ENCODE results near the gene PHKA2. TPM values are rescaled to one million over a fixed set of nuclear protein-coding genes. Genes with fewer than 3 reads are reported as not detected.
A peak's percentile ranks its signal among the peaks of the same experiment; 100 is the strongest.

The PHKA2 gene
- total RNA-seq, 1 donor from 2014 or later: 41.2 TPM

- H3K27ac ChIP-seq (replicated peaks): no peak overlapping the region
- no peak overlapping the region for H3K4me3 ChIP-seq
- no peak for DNase-seq
- H3K4me1 ChIP-seq: peaks cover 12% of the 10 kb centered on the region
- intact Hi-C loops (cut with micrococcal nuclease): no loop called here
- H3K27me3 ChIP-seq (ENCODE audit: low read depth): no peaks in the 10 kb centered on the region
- H3K9me3 ChIP-seq (replicated peaks): no peaks in the 10 kb centered on the region
- no peaks in the 10 kb centered on the region for H3K36me3 ChIP-seq
- no peak for TF ChIP-seq CTCF (IDR thresholded peaks at IDR 0.05; ENCODE audit: borderline replicate concordance)
Observed at GRCh38 chrX:18973527-18974192, 10.3 kb downstream of the PHKA2 start.

- no peak for DNase-seq
- Histone ChIP-seq H3K27me3 (ENCODE audit: low read depth) (no peaks in the 10 kb centered on the region), H3K36me3 (no peaks in the 10 kb centered on the region), H3K9me3 (replicated peaks) (no peaks in the 10 kb centered on the region), H3K4me1 (peaks cover 12% of the 10 kb centered on the region), H3K27ac (replicated peaks) (no peak overlapping the region), H3K4me3 (no peak overlapping the region)
- no peak for TF ChIP-seq CTCF (IDR thresholded peaks at IDR 0.05; ENCODE audit: borderline replicate concordance)
- intact Hi-C loops (cut with micrococcal nuclease): no loop called here
Observed at GRCh38 chrX:18971506-18971905, 12.4 kb downstream of the PHKA2 start.

DNA sequence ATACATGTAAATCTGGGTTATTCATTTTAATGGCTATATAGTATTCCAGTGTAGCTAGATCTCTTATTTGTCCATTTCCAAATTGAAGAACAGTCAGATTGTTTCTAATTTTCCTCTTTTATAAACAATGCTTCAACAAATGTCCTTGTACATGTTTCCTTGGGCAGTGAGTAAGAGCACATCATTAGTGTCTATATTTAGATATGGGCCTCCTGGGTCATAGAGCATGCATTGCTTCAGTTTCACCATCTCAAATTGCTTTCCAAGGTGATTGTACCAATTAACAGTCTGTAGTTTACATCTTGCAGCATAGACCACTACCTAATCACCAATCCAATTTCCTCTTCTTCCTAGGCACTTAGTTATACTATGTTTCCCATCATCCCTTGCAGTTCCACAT is 13.4 kb downstream of the PHKA2 start:
- peaks cover 12% of the 10 kb centered on the region for H3K4me1 ChIP-seq
- no peak for TF ChIP-seq CTCF (IDR thresholded peaks at IDR 0.05; ENCODE audit: borderline replicate concordance)
- no peaks in the 10 kb centered on the region for H3K9me3 ChIP-seq (replicated peaks)
- no peak overlapping the region for H3K4me3 ChIP-seq
- H3K27me3 ChIP-seq (ENCODE audit: low read depth): no peaks in the 10 kb centered on the region
- H3K27ac ChIP-seq (replicated peaks): peak overlapping the region; percentile 27
- no peaks in the 10 kb centered on the region for H3K36me3 ChIP-seq
- DNase-seq: no peak
- intact Hi-C loops (cut with micrococcal nuclease): no loop called here

DNA sequence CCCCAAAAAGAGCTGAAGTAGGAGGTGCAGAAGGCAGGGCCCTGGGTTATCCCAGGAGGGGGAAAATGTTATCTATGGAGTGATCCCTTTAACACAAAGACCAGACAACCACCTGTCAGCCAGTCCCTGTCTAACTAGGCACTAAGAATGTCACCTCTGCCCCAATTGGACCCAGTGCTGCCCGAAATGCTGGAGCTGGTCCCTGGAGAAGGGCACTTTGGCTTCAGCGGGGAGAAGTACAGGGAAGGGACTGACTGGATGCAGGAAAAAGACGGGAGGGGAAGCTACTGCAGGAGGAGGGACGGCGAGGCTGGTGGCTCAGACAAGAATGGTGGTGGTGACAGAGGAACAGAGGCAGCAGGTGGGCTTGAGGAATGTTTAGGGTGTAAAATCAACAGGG is 17.3 kb downstream of the PHKA2 start:
- Histone ChIP-seq H3K36me3 (no peaks in the 10 kb centered on the region), H3K27me3 (ENCODE audit: low read depth) (no peaks in the 10 kb centered on the region), H3K27ac (replicated peaks) (peak overlapping the region; percentile 61), H3K4me3 (peak overlapping the region; percentile 40), H3K4me1 (peaks cover 10% of the 10 kb centered on the region), H3K9me3 (replicated peaks) (no peaks in the 10 kb centered on the region)
- TF ChIP-seq CTCF (IDR thresholded peaks at IDR 0.05; ENCODE audit: borderline replicate concordance): no peak
- DNase-seq: no peak
- intact Hi-C loops (cut with micrococcal nuclease): no loop called here

GRCh38 chrX:18964901-18965300 is 19.0 kb downstream of the PHKA2 start:
- Histone ChIP-seq H3K27me3 (ENCODE audit: low read depth) (no peaks in the 10 kb centered on the region), H3K4me1 (peaks cover 10% of the 10 kb centered on the region), H3K4me3 (no peak overlapping the region), H3K9me3 (replicated peaks) (no peaks in the 10 kb centered on the region), H3K27ac (replicated peaks) (no peak overlapping the region), H3K36me3 (no peaks in the 10 kb centered on the region)
- intact Hi-C loops (cut with micrococcal nuclease): no loop called here
- no peak for DNase-seq
- no peak for TF ChIP-seq CTCF (IDR thresholded peaks at IDR 0.05; ENCODE audit: borderline replicate concordance)
